Suprapubic skin (tissue), 4 donors: Measurements from ENCODE around the gene GGTLC1.

ENCODE experiments used
- EP300 ChIP-seq: sonication (generic); formaldehyde crosslinking; IDR thresholded peaks from one replicate; pipeline ENCODE4 v1.6.1; 2017; ENCODE audit warnings: antibody characterized with exemption
- POLR2AphosphoS5 ChIP-seq, 3 donors: sonication (generic); formaldehyde crosslinking; IDR thresholded peaks; one replicate each; pipeline ENCODE4 v1.6.1; 2017; ENCODE audit warnings: antibody characterized with exemption in 3 of 3
- TF ChIP-seq, protein P1 (sequence below), 2 donors: fragments of 200-600 bp in 1 of 2; fragments of 450-650 bp in 1 of 2; sonication (generic) in 1 of 2; IDR thresholded peaks; one replicate each; pipeline ENCODE4 v1.5.1; 2016 to 2019; ENCODE audit warnings: antibody characterized with exemption in 2 of 2, mild to moderate bottlenecking in 1 of 2, moderate library complexity in 1 of 2

DNA sequence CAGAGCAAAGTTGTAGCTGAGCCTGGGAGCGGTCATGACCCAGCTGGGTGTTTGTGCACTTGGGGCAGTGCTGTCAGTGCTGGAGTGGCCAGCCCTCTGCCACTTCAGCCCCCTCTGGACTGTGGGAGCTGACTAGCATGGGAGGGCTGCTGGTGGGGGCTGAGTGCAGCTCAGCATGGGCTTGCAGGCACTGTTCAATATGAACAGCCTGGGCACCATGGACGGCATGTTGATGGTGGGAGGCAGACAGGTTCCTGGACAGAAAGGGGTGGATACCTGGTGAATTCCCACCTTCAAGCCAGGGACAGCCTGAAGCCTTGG, 50.5 kb downstream of the GGTLC1 start:
- TF ChIP-seq, protein P1, sequence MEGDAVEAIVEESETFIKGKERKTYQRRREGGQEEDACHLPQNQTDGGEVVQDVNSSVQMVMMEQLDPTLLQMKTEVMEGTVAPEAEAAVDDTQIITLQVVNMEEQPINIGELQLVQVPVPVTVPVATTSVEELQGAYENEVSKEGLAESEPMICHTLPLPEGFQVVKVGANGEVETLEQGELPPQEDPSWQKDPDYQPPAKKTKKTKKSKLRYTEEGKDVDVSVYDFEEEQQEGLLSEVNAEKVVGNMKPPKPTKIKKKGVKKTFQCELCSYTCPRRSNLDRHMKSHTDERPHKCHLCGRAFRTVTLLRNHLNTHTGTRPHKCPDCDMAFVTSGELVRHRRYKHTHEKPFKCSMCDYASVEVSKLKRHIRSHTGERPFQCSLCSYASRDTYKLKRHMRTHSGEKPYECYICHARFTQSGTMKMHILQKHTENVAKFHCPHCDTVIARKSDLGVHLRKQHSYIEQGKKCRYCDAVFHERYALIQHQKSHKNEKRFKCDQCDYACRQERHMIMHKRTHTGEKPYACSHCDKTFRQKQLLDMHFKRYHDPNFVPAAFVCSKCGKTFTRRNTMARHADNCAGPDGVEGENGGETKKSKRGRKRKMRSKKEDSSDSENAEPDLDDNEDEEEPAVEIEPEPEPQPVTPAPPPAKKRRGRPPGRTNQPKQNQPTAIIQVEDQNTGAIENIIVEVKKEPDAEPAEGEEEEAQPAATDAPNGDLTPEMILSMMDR (IDR thresholded peaks at IDR 0.05) = no peak
- no peak for TF ChIP-seq POLR2AphosphoS5 (IDR thresholded peaks at IDR 0.05)
- TF ChIP-seq EP300 = no peak
